HUES64 (cell line): Measurements from ENCODE around the gene PLEKHG4B.

ENCODE experiments used
- H3K27ac ChIP-seq: 2 replicates; pipeline ENCODE4 v1.7.0; 2013; ENCODE audit warnings: low read depth, low read length, inconsistent platforms
- H3K27me3 ChIP-seq: 2 replicates; pipeline ENCODE4 v1.6.1; 2013; ENCODE audit warnings: mild to moderate bottlenecking, low read length; ENCODE audit not compliant: insufficient read depth
- H3K36me3 ChIP-seq: 2 replicates; pipeline ENCODE4 v1.6.1; 2013; ENCODE audit warnings: mild to moderate bottlenecking, low read length; ENCODE audit not compliant: insufficient read depth
- H3K4me1 ChIP-seq: 2 replicates; pipeline ENCODE4 v1.6.1; 2013; ENCODE audit warnings: mild to moderate bottlenecking, low read length, moderate library complexity; ENCODE audit not compliant: insufficient read depth
- H3K4me3 ChIP-seq: 2 replicates; pipeline ENCODE4 v1.5.1; 2013; ENCODE audit warnings: mild to moderate bottlenecking, low read length, moderate library complexity
- H3K9ac ChIP-seq: 2 replicates; pipeline ENCODE4 v1.6.1; 2013; ENCODE audit warnings: mild to moderate bottlenecking, low read depth, low read length
- H3K9me3 ChIP-seq: 2 replicates; pipeline ENCODE4 v1.6.1; 2013; ENCODE audit warnings: low read depth, low read length; ENCODE audit not compliant: insufficient read depth
- WGBS: fragments of 150-250, 120-280 bp; methylation state at CpG from one replicate; pipeline ENCODE4 v1.1.7; 2013; ENCODE audit warnings: missing lambda C conversion rate; 5-methylcytosine and 5-hydroxymethylcytosine counted together

PLEKHG4B gene

DNA sequence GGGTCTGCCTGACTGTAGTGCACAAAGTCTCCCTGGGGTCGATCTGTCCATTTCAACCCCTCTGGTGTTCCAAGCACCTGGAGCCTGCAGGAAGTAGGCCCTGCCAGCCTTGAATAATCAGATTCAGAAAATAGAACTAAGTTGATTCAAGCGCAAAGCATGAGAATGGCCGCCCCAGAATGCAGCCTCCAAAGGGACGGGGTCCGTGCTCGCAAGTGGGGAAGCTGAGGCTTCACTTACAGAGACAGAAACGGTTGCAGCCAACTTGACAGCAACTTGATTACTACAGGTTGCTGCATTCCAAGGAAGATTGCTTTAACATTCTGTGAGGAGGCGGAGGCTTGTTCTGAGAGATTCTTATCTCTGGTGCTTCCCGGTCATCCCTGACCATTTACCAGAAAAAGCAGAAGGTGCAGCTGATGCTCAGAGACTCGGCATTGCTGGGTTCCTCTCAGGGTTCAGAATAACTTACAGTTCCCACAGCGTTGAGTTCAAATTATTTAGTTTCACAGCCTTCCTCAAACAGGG lies 84.4 kb downstream of the PLEKHG4B start:
- H3K27ac ChIP-seq = no peak overlapping the region
- WGBS = 91% methylated on average over 11 of the region's 11 CpGs
- H3K4me1 ChIP-seq = no peaks in the 10 kb centered on the region; the same call in 1 of the 2 replicates
- no peaks in the 10 kb centered on the region for H3K27me3 ChIP-seq
- no peak overlapping the region for H3K9ac ChIP-seq
- H3K4me3 ChIP-seq = no peak overlapping the region
- H3K9me3 ChIP-seq = no peaks in the 10 kb centered on the region
- H3K36me3 ChIP-seq = peaks cover 49% of the 10 kb centered on the region

GRCh38 chr5:178110-178509 lies 86.1 kb downstream of the PLEKHG4B start:
- Histone ChIP-seq H3K9me3 (no peaks in the 10 kb centered on the region), H3K27me3 (no peaks in the 10 kb centered on the region)

GRCh38 chr5:179401-179800 lies 87.4 kb downstream of the PLEKHG4B start:
- H3K4me1 ChIP-seq = no peaks in the 10 kb centered on the region; the same call in 1 of the 2 replicates
- no peak overlapping the region for H3K27ac ChIP-seq
- no peak overlapping the region for H3K9ac ChIP-seq
- no peaks in the 10 kb centered on the region for H3K9me3 ChIP-seq
- H3K36me3 ChIP-seq = peaks cover 51% of the 10 kb centered on the region
- 91% methylated on average over 9 of the region's 9 CpGs for WGBS
- H3K27me3 ChIP-seq = no peaks in the 10 kb centered on the region
- no peak overlapping the region for H3K4me3 ChIP-seq

More at GRCh38 chr5:178110-178509, 86.1 kb downstream of the PLEKHG4B start:
- H3K36me3 ChIP-seq = peaks cover 52% of the 10 kb centered on the region
- H3K4me1 ChIP-seq = no peaks in the 10 kb centered on the region; the same call in 1 of the 2 replicates
- H3K27ac ChIP-seq = no peak overlapping the region
- no peak overlapping the region for H3K9ac ChIP-seq
- no peak overlapping the region for H3K4me3 ChIP-seq
- 96% methylated on average over 5 of the region's 5 CpGs for WGBS

DNA sequence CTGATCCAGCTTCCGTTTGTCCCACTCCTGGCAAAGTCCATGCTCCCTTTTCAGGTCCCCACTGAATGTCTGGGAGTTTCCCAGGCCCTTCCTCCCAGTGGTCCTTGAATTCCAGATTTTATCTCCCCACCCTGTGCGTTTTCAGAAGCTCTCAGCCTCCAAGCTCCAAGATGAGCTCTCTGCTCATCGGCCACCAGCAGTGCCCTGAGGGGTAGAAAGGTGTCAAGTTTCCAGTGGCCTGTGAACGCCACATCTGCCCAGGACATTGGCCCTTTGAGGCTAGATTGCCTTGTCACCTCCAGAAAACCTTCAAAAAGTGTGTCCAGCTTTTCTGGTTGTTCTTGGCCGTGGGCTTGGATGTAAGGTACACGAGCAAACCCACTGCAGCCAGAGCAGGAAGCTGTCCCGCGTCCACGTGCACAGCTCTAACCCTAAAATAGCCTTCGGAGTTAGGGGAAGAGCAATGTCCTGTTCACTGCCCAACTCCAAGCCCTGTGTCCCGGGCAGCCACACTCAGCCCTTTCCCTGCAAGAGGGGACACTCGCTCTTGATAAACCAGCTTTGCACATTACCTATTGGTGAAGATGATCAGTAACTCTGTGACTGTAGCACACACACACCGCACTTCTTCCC lies 88.4 kb downstream of the PLEKHG4B start:
- H3K4me1 ChIP-seq = no peaks in the 10 kb centered on the region; the same call in 1 of the 2 replicates
- 83% methylated on average over 13 of the region's 13 CpGs for WGBS
- no peaks in the 10 kb centered on the region for H3K27me3 ChIP-seq
- no peak overlapping the region for H3K9ac ChIP-seq
- H3K36me3 ChIP-seq = peaks cover 51% of the 10 kb centered on the region
- no peak overlapping the region for H3K27ac ChIP-seq
- no peak overlapping the region for H3K4me3 ChIP-seq
- H3K9me3 ChIP-seq = no peaks in the 10 kb centered on the region

GRCh38 chr5:181160-181559 lies 89.2 kb downstream of the PLEKHG4B start:
- Histone ChIP-seq H3K9ac (no peak overlapping the region), H3K4me3 (no peak overlapping the region), H3K27ac (no peak overlapping the region), H3K9me3 (no peaks in the 10 kb centered on the region), H3K27me3 (no peaks in the 10 kb centered on the region), H3K4me1 (no peaks in the 10 kb centered on the region; the same call in 1 of the 2 replicates), H3K36me3 (peaks cover 51% of the 10 kb centered on the region)
- WGBS = 90% methylated on average over 9 of the region's 9 CpGs

DNA sequence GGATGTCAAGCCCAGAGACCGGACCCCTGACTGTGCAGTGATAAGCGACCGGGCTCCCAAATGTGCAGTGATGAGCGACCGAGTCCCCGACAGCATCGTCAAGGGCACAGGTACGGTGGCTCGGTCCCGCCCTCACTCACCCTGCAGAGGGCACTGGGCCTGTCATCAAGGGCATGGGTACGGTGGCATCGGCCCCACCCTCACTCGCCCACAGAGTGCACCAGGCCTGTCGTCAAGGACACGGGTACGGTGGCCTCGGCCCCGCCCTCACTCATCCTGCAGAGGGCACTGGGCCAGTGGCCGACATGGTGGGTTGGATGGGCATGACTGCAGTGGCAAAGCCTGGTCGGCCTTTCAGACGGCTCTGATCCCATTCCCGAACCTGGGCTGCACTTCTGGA lies 89.6 kb downstream of the PLEKHG4B start:
- WGBS = 94% methylated on average over 22 of the region's 22 CpGs
- Histone ChIP-seq H3K9me3 (no peaks in the 10 kb centered on the region), H3K4me1 (no peaks in the 10 kb centered on the region; the same call in 1 of the 2 replicates), H3K9ac (no peak overlapping the region), H3K27me3 (no peaks in the 10 kb centered on the region), H3K4me3 (no peak overlapping the region), H3K27ac (no peak overlapping the region), H3K36me3 (peaks cover 51% of the 10 kb centered on the region)

DNA sequence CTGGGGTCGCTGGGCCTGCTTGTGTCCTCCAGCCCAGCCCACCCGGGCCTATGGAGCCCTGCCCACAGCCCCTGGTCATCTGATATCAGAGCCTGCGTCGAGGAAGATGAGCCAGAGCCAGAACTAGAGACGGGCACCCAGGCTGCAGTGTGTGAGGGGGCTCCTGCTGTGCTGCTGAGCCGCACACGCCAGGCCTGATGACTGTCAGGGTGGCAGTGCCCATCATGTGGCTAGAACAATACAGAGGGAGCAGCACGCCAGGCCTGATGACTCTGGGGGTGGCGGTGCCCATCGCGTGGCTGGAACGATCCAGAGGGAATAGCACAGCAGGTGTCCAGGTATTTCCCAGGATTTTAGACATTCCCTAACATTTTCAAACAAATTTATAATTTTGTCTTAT lies 90.2 kb downstream of the PLEKHG4B start:
- Histone ChIP-seq H3K4me1 (no peaks in the 10 kb centered on the region; the same call in 1 of the 2 replicates), H3K9ac (no peak overlapping the region), H3K36me3 (peaks cover 51% of the 10 kb centered on the region), H3K27ac (no peak overlapping the region), H3K4me3 (no peak overlapping the region), H3K27me3 (no peaks in the 10 kb centered on the region), H3K9me3 (no peaks in the 10 kb centered on the region)
- WGBS = 96% methylated on average over 12 of the region's 12 CpGs

DNA sequence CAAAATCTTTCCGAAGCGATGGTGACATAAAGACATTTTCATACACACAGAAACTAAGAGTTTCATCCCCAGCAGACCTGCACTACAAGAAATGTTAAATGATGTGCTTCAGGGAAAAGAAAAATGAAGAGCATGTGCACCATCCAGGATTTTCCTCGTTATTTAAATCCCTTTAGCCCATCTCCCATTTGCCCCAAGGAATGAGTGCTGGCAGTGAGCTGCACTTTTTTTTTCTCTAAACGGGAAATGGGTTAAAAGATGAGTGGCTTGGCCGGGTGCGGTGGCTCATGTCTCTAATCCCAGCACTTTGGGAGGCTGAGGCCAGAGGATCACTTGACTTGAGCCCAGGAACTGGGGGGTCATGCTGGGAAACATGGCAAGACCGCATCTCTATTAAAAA lies 92.5 kb downstream of the PLEKHG4B start:
- H3K27me3 ChIP-seq = no peaks in the 10 kb centered on the region
- H3K4me3 ChIP-seq = no peak overlapping the region
- H3K4me1 ChIP-seq = no peaks in the 10 kb centered on the region; the same call in 1 of the 2 replicates
- H3K27ac ChIP-seq = no peak overlapping the region
- H3K9me3 ChIP-seq = no peaks in the 10 kb centered on the region
- peaks cover 41% of the 10 kb centered on the region for H3K36me3 ChIP-seq
- 97% methylated on average over 6 of the region's 7 CpGs for WGBS
- H3K9ac ChIP-seq = no peak overlapping the region

- H3K4me3 ChIP-seq = no peak overlapping the region
- no peak overlapping the region for H3K9ac ChIP-seq
- peaks cover 34% of the 10 kb centered on the region for H3K36me3 ChIP-seq
- no peaks in the 10 kb centered on the region for H3K27me3 ChIP-seq
- H3K9me3 ChIP-seq = no peaks in the 10 kb centered on the region
- 90% methylated on average over 21 of the region's 21 CpGs for WGBS
- H3K27ac ChIP-seq = no peak overlapping the region
- H3K4me1 ChIP-seq = no peaks in the 10 kb centered on the region; the same call in 1 of the 2 replicates
These were observed 93.4 kb downstream of the PLEKHG4B start for GRCh38 chr5:185095-186070.

DNA sequence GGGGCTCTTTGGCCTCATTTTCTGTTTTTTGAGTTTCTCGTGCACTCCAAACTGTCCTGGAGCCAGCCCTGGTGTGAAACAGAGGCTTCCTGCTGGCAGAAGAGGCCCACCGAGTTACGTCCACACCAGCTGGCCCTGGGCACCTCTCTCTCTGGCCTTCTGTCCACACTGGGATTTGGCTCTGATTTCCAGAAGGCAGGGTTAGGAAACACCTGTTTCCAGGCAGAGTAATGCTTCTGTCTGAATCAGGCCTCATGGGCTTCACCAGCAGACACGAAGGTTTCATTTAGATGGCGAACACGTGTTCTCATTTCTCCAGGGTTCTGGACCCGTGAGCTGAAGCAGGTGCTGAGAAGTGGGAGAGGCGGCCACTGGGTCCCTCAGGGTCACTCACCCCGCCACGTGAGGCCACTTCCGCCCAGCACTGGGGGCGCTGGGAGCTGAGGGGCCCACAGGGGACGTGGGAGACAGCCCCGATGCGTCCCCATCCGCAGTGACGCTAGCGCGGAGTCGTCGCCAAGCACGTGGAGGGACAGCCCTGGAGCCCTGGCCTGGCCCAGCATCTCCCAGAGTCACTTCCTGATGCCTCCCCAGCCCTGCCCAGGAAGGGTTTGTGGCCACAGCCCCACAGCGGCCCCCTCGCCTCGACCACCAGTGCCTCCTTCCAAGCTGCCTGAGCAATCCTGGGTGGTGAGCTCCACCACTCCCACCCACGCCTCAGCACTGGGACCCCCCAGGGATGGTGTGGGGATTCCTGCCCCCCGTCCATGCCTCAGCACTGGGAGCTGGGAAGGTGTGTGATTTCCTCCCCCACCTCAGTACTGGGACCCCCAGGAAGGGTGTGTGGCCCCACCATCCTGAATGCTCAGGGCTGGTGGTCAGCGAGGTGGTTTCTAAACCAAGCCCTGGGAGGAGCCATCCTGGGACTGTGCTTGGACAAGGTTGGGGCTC lies 94.4 kb downstream of the PLEKHG4B start:
- Histone ChIP-seq H3K4me1 (no peaks in the 10 kb centered on the region), H3K4me3 (no peak overlapping the region), H3K27ac (no peak overlapping the region), H3K36me3 (peaks cover 24% of the 10 kb centered on the region), H3K27me3 (no peaks in the 10 kb centered on the region), H3K9ac (no peak overlapping the region), H3K9me3 (no peaks in the 10 kb centered on the region)
- 93% methylated on average over 27 of the region's 28 CpGs for WGBS
